PC-3 (cell line): ENCODE results near the gene ABCC5.

Experiments
- EZH2 ChIP-seq: fragments of 300-600 bp; sonication (generic); IDR thresholded peaks from one replicate; pipeline ENCODE4 v1.6.1; 2017; ENCODE audit warnings: antibody characterized with exemption, mild to moderate bottlenecking, low read length; ENCODE audit not compliant: unreplicated experiment
- TF ChIP-seq, protein P1 (sequence below): fragments of 300-600 bp; sonication (generic); conservative IDR thresholded peaks from 2 replicates; pipeline ENCODE4 v1.5.1; 2017; ENCODE audit warnings: antibody characterized with exemption, low read depth, mild to moderate bottlenecking, low read length

DNA sequence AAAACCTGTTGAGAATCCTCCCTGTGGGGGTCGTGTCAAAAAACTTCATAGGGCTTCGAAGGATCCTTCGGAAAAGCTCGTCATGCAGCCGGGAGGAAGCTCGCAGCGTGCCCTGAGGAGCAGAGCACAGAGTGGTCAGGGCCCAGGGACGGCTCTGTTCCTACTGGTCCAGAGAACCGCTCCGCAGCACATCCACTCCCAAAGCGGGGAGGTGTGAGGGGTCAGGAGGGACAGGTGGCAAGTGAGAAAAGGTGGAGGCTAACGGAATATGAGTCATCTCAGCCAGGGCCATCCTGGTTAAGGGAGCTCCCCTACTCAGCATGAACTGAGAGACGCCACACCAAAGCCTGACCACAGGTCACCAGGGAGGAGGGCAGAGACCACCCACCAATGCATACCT is 66.2 kb downstream of the ABCC5 start:
- TF ChIP-seq, protein P1, sequence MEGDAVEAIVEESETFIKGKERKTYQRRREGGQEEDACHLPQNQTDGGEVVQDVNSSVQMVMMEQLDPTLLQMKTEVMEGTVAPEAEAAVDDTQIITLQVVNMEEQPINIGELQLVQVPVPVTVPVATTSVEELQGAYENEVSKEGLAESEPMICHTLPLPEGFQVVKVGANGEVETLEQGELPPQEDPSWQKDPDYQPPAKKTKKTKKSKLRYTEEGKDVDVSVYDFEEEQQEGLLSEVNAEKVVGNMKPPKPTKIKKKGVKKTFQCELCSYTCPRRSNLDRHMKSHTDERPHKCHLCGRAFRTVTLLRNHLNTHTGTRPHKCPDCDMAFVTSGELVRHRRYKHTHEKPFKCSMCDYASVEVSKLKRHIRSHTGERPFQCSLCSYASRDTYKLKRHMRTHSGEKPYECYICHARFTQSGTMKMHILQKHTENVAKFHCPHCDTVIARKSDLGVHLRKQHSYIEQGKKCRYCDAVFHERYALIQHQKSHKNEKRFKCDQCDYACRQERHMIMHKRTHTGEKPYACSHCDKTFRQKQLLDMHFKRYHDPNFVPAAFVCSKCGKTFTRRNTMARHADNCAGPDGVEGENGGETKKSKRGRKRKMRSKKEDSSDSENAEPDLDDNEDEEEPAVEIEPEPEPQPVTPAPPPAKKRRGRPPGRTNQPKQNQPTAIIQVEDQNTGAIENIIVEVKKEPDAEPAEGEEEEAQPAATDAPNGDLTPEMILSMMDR: no peak
- no peak for TF ChIP-seq EZH2
